GM19025 (cell line): ENCODE data around the gene MINK1.
"Not testable (repeated sequence)": the region's sequence is repeated elsewhere in the genome, so short reads cannot be mapped to it uniquely, and the experiment has no call there.

Experiments
- ATAC-seq: cut with Tn5 transposase; IDR thresholded peaks from one replicate; pipeline ENCODE4 v1.9.1; 2021; ENCODE audit warnings: mild to moderate bottlenecking, low read depth, moderate library complexity; ENCODE audit not compliant: unreplicated experiment

The MINK1 gene

DNA sequence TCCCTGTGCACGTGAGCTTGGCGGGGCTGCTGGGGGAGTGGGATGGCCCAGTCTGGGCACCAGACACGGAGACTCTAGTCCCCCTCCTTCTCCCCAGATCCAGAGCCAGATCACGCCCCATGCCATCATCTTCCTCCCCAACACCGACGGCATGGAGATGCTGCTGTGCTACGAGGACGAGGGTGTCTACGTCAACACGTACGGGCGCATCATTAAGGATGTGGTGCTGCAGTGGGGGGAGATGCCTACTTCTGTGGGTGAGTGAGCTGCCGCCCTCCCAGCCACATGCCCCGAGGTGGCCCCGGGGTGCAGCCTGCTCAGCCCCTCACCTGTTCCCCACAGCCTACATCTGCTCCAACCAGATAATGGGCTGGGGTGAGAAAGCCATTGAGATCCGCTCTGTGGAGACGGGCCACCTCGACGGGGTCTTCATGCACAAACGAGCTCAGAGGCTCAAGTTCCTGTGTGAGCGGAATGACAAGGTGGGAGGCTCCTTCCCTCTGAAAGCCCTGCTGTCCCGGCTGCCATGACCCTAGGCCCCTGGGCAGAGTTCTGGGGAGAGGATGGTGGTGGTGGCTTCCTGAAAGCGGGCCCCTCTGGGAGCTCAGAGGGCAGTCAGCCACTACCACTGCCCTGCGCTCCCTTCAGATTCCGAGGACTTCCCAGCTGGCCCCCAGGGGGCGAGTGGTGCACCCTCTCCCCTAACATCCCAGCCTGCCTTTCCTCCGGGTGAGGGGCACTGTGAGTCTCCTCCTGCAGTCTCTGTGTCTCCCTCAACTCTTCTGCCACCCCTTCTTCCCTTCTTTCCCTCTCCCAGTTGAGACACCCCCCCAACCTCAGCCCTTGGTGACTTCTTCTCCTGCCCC lies 63.4 kb downstream of the MINK1 start:
- no peak for ATAC-seq

- no peak for ATAC-seq
Measured at GRCh38 chr17:4897198-4897687, 64.1 kb downstream of the MINK1 start.

DNA sequence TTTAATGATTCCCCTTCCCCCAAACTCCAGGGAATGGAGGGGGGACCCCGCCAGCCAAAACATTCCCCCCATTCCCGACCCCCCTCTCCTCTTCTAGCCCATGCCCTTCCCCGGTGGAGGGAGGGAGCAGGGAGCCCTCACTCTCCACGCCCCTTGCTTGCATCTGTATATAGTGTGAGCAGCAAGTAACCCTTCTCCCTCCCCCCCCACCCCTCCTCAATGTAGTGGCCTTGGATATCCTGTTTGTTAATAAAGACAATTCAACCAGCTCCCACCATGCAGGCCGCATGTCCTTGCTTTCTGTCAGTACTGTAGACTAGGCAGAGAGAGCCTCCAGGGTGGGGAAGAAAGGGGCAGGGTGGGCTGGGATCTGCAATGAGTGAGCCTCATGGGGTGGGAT lies 64.6 kb downstream of the MINK1 start:
- ATAC-seq: no peak

GRCh38 chr17:4898351-4898750 lies 65.2 kb downstream of the MINK1 start:
- ATAC-seq: no peak

DNA sequence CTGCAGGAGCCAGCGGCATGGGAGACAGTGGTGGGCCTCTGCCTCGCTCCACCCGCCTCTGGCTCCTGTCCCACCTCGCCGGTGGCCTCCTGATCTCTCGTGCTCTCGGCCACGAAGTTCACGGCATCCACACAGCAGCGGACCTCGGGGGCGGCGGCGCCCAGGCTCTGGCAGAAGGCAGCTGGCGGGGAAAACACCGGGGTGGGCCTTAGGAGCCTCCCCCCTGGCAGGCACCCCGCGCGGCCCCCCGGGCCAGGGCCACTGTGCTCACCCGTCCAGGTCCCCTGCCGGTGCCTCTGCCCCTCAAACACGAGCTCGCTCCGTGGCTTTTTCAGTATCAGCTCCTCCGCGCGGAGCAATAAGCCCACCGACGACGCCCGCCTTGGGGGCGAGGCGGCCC lies 65.8 kb downstream of the MINK1 start:
- peak; percentile 11 for ATAC-seq

DNA sequence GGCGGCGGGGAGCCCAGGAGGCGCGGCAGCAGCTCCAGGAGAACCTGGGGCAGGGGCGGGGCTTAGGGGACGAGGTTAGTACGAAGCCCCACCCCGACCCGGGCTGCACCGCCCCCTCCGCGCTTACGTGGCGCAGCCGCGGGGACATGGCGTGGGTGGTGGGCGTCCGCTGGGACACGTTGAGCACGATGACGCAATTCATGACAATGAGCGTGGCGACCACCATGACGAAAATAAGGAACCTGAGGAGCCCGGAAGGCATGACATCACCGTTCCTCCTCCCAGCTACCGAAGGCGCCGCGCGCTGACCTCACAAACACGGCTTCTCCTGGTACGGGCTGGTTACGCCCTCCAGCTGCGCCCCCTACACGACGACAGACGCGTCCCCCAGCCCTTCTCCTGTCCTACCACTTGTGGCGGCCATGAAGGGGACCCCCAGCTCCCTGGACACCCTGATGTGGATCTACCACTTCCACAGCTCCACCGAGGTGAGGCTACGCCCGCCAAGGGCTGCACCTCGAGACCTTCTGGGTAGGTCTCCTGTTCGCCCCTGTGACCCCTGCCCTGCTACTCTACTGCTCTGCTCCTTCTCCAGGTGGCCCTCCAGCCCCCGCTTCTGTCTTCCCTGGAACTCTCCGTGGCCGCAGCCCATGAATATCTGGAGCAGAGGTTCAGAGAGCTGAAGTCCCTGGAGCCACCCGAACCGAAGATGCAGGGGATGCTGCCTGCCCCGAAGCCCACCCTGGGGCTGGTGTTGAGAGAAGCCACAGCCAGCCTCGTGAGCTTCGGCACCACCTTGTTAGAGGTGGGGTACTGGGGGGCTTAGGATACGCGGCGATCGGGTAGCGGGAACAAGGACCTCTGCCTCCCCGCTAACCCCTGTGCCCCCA lies 66.4 kb downstream of the MINK1 start, which contains the start of gene C17orf107:
Gene C17orf107 (plus strand): TSS at position 196 of the 890 bp plus-strand sequence. CDS start 227 bp downstream, at position 423.
- ATAC-seq: peak; percentile 59

- no peak for ATAC-seq
Measured at GRCh38 chr17:4900231-4901107, 67.3 kb downstream of the MINK1 start.

GRCh38 chr17:4901108-4901647 lies 68.0 kb downstream of the MINK1 start:
- no peak for ATAC-seq

- ATAC-seq: no peak
Measured at GRCh38 chr17:4901648-4902344, 68.7 kb downstream of the MINK1 start.

DNA sequence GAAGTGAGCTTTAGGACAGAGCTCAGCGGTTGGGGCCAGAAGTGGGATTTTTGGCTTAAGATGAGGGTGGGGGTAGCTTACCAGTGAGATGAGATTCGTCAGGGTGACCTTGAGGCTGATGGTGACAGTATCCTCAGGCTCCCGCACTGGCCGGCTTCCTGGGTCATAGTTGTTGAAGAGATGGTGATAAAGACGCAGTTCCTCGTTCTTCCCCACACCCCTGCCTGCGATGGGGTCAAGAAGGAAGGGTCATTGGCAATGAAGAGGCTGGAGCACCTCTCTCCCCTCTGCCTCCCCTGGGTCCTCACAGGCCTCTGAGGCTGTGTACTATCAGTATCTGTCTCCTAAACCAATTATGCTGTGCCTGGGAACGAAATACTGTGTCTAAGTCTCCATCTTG lies 69.4 kb downstream of the MINK1 start:
- no peak for ATAC-seq

- no peak for ATAC-seq
Measured at GRCh38 chr17:4903051-4903818, 70.1 kb downstream of the MINK1 start, which contains the start of gene CHRNE. TSS of gene CHRNE (minus strand) at chr17:4903098. CDS start at chr17:4903063, 35 bp downstream.

- ATAC-seq: not testable (repeated sequence)
Measured at GRCh38 chr17:4906642-4907041, 73.5 kb downstream of the MINK1 start.

GRCh38 chr17:4908301-4908700 lies 75.2 kb downstream of the MINK1 start:
- ATAC-seq: no peak

DNA sequence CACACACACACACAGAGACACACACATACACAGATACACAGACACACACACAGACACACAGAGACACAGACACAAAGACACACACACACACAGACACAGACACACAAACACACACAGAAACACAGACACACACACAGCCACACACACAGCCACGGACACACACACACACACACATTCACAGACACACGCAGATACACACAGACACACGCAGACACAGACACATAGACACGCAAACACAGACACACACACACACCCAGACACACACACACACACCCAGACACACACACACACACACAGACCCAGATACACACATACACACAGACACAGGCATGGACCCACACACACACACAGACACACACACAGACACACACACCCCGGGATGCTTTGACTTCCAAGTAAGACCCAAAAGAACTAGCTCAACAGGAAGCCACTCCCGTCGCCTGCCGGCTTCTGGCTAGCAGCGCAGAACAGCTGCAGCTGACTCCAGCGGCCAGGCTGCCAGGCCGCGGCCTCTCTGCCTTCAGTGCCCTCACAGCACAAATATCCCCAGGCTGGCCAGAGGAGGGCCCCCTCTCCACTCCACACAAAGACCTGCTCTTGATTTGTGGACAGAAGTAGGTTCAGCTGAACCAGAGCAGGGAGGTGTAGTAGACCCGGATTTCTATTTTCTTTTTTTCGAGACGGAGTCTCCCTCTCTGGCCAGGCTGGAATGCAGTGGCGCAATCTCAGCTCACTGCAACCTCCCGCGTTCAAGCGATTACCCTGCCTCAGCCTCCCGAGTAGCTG lies 75.8 kb downstream of the MINK1 start:
- no peak for ATAC-seq

DNA sequence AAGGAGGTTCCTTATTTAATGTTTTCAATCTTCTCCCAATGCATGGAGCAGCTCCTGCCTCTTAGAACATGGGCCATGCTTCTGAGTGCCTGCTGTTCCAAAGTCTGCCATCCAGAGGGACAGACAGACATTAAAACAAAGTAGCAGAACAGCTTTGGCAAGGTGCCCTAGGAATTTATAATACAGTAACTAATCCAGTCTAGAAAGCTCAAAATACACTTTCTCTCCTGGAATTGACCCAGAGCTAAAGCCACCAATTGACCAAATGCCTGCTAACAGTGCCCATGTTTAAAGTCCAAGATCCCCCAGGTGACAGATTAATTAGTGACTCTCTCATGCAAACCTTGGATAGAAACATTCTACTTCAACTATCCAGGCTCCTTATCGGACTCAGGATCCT lies 80.9 kb downstream of the MINK1 start:
- no peak for ATAC-seq

DNA sequence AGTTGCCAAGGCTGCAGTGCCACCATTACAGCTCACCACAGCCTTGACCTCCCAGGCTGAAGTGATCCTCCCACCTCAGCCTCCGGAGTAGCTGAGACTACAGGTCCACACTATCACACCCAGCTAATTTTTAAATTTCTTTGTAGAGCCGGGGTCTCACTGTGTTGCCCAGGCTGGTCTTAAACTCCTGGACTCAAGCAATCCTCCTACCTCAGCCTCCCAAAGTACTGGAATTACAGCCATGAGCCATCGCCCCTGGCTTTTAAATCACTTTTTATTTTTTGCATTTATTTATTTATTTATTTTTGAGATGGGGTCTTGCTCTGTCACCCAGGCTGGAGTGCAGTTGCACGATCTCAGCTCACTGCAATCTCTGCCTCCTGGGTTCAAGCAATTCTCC lies 81.4 kb downstream of the MINK1 start:
- ATAC-seq: not testable (repeated sequence)

GRCh38 chr17:4919511-4920047 lies 86.4 kb downstream of the MINK1 start:
- ATAC-seq: no peak
